HG02840 (cell line): ENCODE data around the gene SNTG2.

Source experiments
- ATAC-seq: cut with Tn5 transposase; IDR thresholded peaks from one replicate; pipeline ENCODE4 v1.9.1; 2021; ENCODE audit warnings: mild to moderate bottlenecking, moderate library complexity, moderate number of reproducible peaks; ENCODE audit not compliant: unreplicated experiment, low FRiP score

SNTG2 gene

GRCh38 chr2:949384-950079 is 1.1 kb upstream of the SNTG2 start:
- ATAC-seq: no peak

- no peak for ATAC-seq
Observed at GRCh38 chr2:951224-952006, 766 bp downstream of the SNTG2 start.

- ATAC-seq: no peak
Observed at GRCh38 chr2:953408-953807, 2.8 kb downstream of the SNTG2 start.

GRCh38 chr2:953975-954686 is 3.5 kb downstream of the SNTG2 start:
- ATAC-seq: no peak

- ATAC-seq: no peak
Observed at GRCh38 chr2:954687-955000, 4.0 kb downstream of the SNTG2 start.

- ATAC-seq: no peak
Observed at GRCh38 chr2:955829-956731, 5.4 kb downstream of the SNTG2 start.

GRCh38 chr2:959457-959856 is 8.8 kb downstream of the SNTG2 start:
- ATAC-seq: no peak

- ATAC-seq: no peak
Observed at GRCh38 chr2:960061-960736, 9.6 kb downstream of the SNTG2 start.

- no peak for ATAC-seq
Observed at GRCh38 chr2:961786-962185, 11.1 kb downstream of the SNTG2 start.

- ATAC-seq: no peak
Observed at GRCh38 chr2:963876-964275, 13.2 kb downstream of the SNTG2 start.

GRCh38 chr2:964562-964961 is 13.9 kb downstream of the SNTG2 start:
- ATAC-seq: no peak

GRCh38 chr2:965640-966147 is 15.0 kb downstream of the SNTG2 start:
- no peak for ATAC-seq

GRCh38 chr2:973129-973528 is 22.5 kb downstream of the SNTG2 start:
- no peak for ATAC-seq

- ATAC-seq: no peak
Observed at GRCh38 chr2:974054-974453, 23.4 kb downstream of the SNTG2 start.

- ATAC-seq: no peak
Observed at GRCh38 chr2:974502-974901, 23.9 kb downstream of the SNTG2 start.

GRCh38 chr2:975095-975494 is 24.4 kb downstream of the SNTG2 start:
- no peak for ATAC-seq

GRCh38 chr2:979069-979928 is 28.6 kb downstream of the SNTG2 start:
- ATAC-seq: no peak

GRCh38 chr2:980176-980575 is 29.5 kb downstream of the SNTG2 start:
- ATAC-seq: no peak

- no peak for ATAC-seq
Observed at GRCh38 chr2:981258-981657, 30.6 kb downstream of the SNTG2 start.
